HEK293 (cell line): ENCODE measurements around the gene HPD.

ENCODE experiments used
- CTCF ChIP-seq: fragments of 450-650 bp; formaldehyde crosslinking; IDR thresholded peaks from 2 replicates; pipeline ENCODE4 v1.5.1; 2016; ENCODE audit warnings: missing biosample characterization, missing genetic modification characterization
- ELK4 ChIP-seq: IDR thresholded peaks from 2 replicates; pipeline ENCODE4 v1.6.1; 2011; ENCODE audit warnings: mild to moderate bottlenecking, low read depth, low read length, borderline replicate concordance
- FEZF1 ChIP-seq: fragments of 450-650 bp; formaldehyde crosslinking; IDR thresholded peaks from 2 replicates; pipeline ENCODE4 v1.5.1; 2016; ENCODE audit warnings: missing biosample characterization, missing genetic modification characterization
- KLF16 ChIP-seq: fragments of 450-650 bp; formaldehyde crosslinking; IDR thresholded peaks from 2 replicates; pipeline ENCODE4 v1.5.1; 2017; ENCODE audit warnings: missing biosample characterization, missing genetic modification characterization
- KLF7 ChIP-seq: fragments of 450-650 bp; formaldehyde crosslinking; IDR thresholded peaks from 2 replicates; pipeline ENCODE4 v1.5.1; 2016; ENCODE audit warnings: missing biosample characterization, missing genetic modification characterization, borderline replicate concordance
- KLF8 ChIP-seq: fragments of 450-650 bp; formaldehyde crosslinking; IDR thresholded peaks from 2 replicates; pipeline ENCODE4 v1.5.1; 2016; ENCODE audit warnings: missing biosample characterization, missing genetic modification characterization
- MYNN ChIP-seq: fragments of 450-650 bp; formaldehyde crosslinking; IDR thresholded peaks from 2 replicates; pipeline ENCODE4 v1.5.1; 2016; ENCODE audit warnings: missing biosample characterization, missing genetic modification characterization, borderline replicate concordance
- SP3 ChIP-seq: fragments of 450-650 bp; formaldehyde crosslinking; IDR thresholded peaks from 2 replicates; pipeline ENCODE4 v1.5.1; 2016; ENCODE audit warnings: missing biosample characterization, missing genetic modification characterization
- YY2 ChIP-seq: fragments of 450-650 bp; formaldehyde crosslinking; IDR thresholded peaks from 2 replicates; pipeline ENCODE4 v1.5.1; 2016; ENCODE audit warnings: missing biosample characterization, missing genetic modification characterization
- ZBTB48 ChIP-seq: fragments of 450-650 bp; formaldehyde crosslinking; IDR thresholded peaks from 2 replicates; pipeline ENCODE4 v1.5.1; 2016; ENCODE audit warnings: missing biosample characterization, missing genetic modification characterization
- ZNF16 ChIP-seq: fragments of 450-650 bp; formaldehyde crosslinking; IDR thresholded peaks from 2 replicates; pipeline ENCODE4 v1.5.1; 2016; ENCODE audit warnings: low read depth, missing biosample characterization, missing genetic modification characterization
- ZNF274 ChIP-seq, 2 experiments: fragments of 200-500 bp in 1 of 2; fragments of 450-650 bp in 1 of 2; sonication (Bioruptor generic) in 1 of 2; formaldehyde crosslinking in 1 of 2; IDR thresholded peaks; 2 replicates each; pipeline versions ENCODE4 v1.5.1 to v1.6.1; 2014 to 2016; ENCODE audit warnings: borderline replicate concordance in 1 of 2, inconsistent platforms in 1 of 2, low read length in 1 of 2, missing biosample characterization in 1 of 2, missing genetic modification characterization in 1 of 2
- ZNF362 ChIP-seq: fragments of 450-650 bp; formaldehyde crosslinking; IDR thresholded peaks from 2 replicates; pipeline ENCODE4 v1.5.1; 2016; ENCODE audit warnings: missing biosample characterization, missing genetic modification characterization
- ZNF449 ChIP-seq: fragments of 450-650 bp; formaldehyde crosslinking; IDR thresholded peaks from 2 replicates; pipeline ENCODE4 v1.5.1; 2017; ENCODE audit warnings: missing biosample characterization, mild to moderate bottlenecking, missing genetic modification characterization, moderate library complexity
- ZNF600 ChIP-seq: fragments of 450-650 bp; formaldehyde crosslinking; IDR thresholded peaks from 2 replicates; pipeline ENCODE4 v1.5.1; 2016; ENCODE audit warnings: missing biosample characterization, missing genetic modification characterization
- ZNF777 ChIP-seq: fragments of 450-650 bp; formaldehyde crosslinking; IDR thresholded peaks from 2 replicates; pipeline ENCODE4 v1.5.1; 2017; ENCODE audit warnings: missing biosample characterization, missing genetic modification characterization, borderline replicate concordance
- ZNF791 ChIP-seq: fragments of 450-650 bp; formaldehyde crosslinking; IDR thresholded peaks from 2 replicates; pipeline ENCODE4 v1.5.1; 2016; ENCODE audit warnings: missing biosample characterization, missing genetic modification characterization
- ZXDB ChIP-seq: fragments of 450-650 bp; formaldehyde crosslinking; IDR thresholded peaks from 2 replicates; pipeline ENCODE4 v1.5.1; 2016; ENCODE audit warnings: missing biosample characterization, missing genetic modification characterization
- TF ChIP-seq, protein P1 (sequence below): fragments of 450-650 bp; formaldehyde crosslinking; IDR thresholded peaks from 2 replicates; pipeline ENCODE4 v1.5.1; 2016; ENCODE audit warnings: missing biosample characterization, missing genetic modification characterization
- TF ChIP-seq, protein P2 (sequence below): fragments of 450-650 bp; formaldehyde crosslinking; IDR thresholded peaks from 2 replicates; pipeline ENCODE4 v1.5.1; 2016; ENCODE audit warnings: missing biosample characterization, missing genetic modification characterization, borderline replicate concordance
- TF ChIP-seq, protein P3 (sequence below): fragments of 450-650 bp; formaldehyde crosslinking; IDR thresholded peaks from 2 replicates; pipeline ENCODE4 v1.5.1; 2016; ENCODE audit warnings: missing biosample characterization, missing genetic modification characterization
- TF ChIP-seq, protein P4 (sequence below): fragments of 450-650 bp; formaldehyde crosslinking; IDR thresholded peaks from 2 replicates; pipeline ENCODE4 v1.5.1; 2016; ENCODE audit warnings: missing biosample characterization, missing genetic modification characterization
- TF ChIP-seq, protein P5 (sequence below): fragments of 450-650 bp; formaldehyde crosslinking; IDR thresholded peaks from 2 replicates; pipeline ENCODE4; 2016; ENCODE audit warnings: missing biosample characterization, missing genetic modification characterization

The HPD gene

GRCh38 chr12:121800694-121801594, 57.7 kb downstream of the HPD start (continued):
- TF ChIP-seq KLF7 (tag by site-specific recombination) (no peak), ZBTB48 (tag by site-specific recombination) (no peak), ZNF600 (tag by site-specific recombination) (no peak; the same call in 1 of the 2 replicates), KLF16 (tag by site-specific recombination) (peak; percentile 25; the same call in 1 of the 2 replicates), FEZF1 (tag by site-specific recombination) (no peak), ZNF274 (IDR thresholded peaks at IDR 0.05; ENCODE audit: low read length) (no peak), ZNF274 (tag by site-specific recombination; IDR thresholded peaks at IDR 0.05; ENCODE audit: borderline replicate concordance) (no peak), YY2 (no peak), MYNN (tag by site-specific recombination) (no peak), SP3 (tag by site-specific recombination) (0 out of 2 replicates have a peak, but pooled peaks have one; percentile 55), ZNF791 (tag by site-specific recombination) (no peak), ZNF362 (tag by site-specific recombination) (no peak), ZNF449 (tag by site-specific recombination) (peak; percentile 43; the same call in 1 of the 2 replicates), KLF8 (tag by site-specific recombination) (no peak; the same call in 1 of the 2 replicates), ELK4 (no peak), ZNF777 (0 out of 2 replicates have a peak, but pooled peaks have one; percentile 12), ZNF16 (tag by site-specific recombination) (no peak), ZXDB (peak; percentile 99), CTCF (tag by site-specific recombination) (no peak)
- TF ChIP-seq, protein P1, sequence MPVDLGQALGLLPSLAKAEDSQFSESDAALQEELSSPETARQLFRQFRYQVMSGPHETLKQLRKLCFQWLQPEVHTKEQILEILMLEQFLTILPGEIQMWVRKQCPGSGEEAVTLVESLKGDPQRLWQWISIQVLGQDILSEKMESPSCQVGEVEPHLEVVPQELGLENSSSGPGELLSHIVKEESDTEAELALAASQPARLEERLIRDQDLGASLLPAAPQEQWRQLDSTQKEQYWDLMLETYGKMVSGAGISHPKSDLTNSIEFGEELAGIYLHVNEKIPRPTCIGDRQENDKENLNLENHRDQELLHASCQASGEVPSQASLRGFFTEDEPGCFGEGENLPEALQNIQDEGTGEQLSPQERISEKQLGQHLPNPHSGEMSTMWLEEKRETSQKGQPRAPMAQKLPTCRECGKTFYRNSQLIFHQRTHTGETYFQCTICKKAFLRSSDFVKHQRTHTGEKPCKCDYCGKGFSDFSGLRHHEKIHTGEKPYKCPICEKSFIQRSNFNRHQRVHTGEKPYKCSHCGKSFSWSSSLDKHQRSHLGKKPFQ (tag by site-specific recombination), result no peak
- TF ChIP-seq, protein P2, sequence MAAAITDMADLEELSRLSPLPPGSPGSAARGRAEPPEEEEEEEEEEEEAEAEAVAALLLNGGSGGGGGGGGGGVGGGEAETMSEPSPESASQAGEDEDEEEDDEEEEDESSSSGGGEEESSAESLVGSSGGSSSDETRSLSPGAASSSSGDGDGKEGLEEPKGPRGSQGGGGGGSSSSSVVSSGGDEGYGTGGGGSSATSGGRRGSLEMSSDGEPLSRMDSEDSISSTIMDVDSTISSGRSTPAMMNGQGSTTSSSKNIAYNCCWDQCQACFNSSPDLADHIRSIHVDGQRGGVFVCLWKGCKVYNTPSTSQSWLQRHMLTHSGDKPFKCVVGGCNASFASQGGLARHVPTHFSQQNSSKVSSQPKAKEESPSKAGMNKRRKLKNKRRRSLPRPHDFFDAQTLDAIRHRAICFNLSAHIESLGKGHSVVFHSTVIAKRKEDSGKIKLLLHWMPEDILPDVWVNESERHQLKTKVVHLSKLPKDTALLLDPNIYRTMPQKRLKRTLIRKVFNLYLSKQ (tag by site-specific recombination), result no peak
- TF ChIP-seq, protein P3, sequence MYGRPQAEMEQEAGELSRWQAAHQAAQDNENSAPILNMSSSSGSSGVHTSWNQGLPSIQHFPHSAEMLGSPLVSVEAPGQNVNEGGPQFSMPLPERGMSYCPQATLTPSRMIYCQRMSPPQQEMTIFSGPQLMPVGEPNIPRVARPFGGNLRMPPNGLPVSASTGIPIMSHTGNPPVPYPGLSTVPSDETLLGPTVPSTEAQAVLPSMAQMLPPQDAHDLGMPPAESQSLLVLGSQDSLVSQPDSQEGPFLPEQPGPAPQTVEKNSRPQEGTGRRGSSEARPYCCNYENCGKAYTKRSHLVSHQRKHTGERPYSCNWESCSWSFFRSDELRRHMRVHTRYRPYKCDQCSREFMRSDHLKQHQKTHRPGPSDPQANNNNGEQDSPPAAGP (tag by site-specific recombination), result peak; percentile 43; the same call in 1 of the 2 replicates
- TF ChIP-seq, protein P4, sequence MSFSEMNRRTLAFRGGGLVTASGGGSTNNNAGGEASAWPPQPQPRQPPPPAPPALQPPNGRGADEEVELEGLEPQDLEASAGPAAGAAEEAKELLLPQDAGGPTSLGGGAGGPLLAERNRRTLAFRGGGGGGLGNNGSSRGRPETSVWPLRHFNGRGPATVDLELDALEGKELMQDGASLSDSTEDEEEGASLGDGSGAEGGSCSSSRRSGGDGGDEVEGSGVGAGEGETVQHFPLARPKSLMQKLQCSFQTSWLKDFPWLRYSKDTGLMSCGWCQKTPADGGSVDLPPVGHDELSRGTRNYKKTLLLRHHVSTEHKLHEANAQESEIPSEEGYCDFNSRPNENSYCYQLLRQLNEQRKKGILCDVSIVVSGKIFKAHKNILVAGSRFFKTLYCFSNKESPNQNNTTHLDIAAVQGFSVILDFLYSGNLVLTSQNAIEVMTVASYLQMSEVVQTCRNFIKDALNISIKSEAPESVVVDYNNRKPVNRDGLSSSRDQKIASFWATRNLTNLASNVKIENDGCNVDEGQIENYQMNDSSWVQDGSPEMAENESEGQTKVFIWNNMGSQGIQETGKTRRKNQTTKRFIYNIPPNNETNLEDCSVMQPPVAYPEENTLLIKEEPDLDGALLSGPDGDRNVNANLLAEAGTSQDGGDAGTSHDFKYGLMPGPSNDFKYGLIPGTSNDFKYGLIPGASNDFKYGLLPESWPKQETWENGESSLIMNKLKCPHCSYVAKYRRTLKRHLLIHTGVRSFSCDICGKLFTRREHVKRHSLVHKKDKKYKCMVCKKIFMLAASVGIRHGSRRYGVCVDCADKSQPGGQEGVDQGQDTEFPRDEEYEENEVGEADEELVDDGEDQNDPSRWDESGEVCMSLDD (tag by site-specific recombination), result peak; percentile 96
- TF ChIP-seq, protein P5, sequence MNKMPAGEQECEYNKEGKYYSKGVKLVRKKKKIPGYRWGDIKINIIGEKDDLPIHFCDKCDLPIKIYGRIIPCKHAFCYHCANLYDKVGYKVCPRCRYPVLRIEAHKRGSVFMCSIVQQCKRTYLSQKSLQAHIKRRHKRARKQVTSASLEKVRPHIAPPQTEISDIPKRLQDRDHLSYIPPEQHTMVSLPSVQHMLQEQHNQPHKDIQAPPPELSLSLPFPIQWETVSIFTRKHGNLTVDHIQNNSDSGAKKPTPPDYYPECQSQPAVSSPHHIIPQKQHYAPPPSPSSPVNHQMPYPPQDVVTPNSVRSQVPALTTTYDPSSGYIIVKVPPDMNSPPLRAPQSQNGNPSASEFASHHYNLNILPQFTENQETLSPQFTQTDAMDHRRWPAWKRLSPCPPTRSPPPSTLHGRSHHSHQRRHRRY, result no peak
